Hepatocyte (in vitro differentiated cells): ENCODE results near the gene DNAH17. TPM values are rescaled to one million over a fixed set of nuclear protein-coding genes. Genes with fewer than 3 reads are reported as not detected.

ENCODE experiments used
- DNase-seq: peaks from one replicate; pipeline ENCODE4 v3.0.0-alpha.2; 2016; ENCODE audit warnings: low spot score
- H2AFZ ChIP-seq: fragments of 200-600 bp; sonication (generic); 2 replicates; pipeline ENCODE4 v1.6.0; 2016; ENCODE audit warnings: antibody characterized with exemption, mild to moderate bottlenecking
- H3K27ac ChIP-seq: fragments of 200-600 bp; sonication (generic); 2 replicates; pipeline ENCODE4 v1.5.1; 2016; ENCODE audit warnings: mild to moderate bottlenecking
- H3K27me3 ChIP-seq: fragments of 200-600 bp; sonication (generic); 2 replicates; pipeline ENCODE4 v1.6.1; 2016
- H3K36me3 ChIP-seq: fragments of 200-600 bp; sonication (generic); replicated peaks from 2 replicates; pipeline ENCODE4 v1.5.1; 2016; ENCODE audit warnings: low read depth; ENCODE audit not compliant: insufficient read depth
- H3K4me1 ChIP-seq: fragments of 200-600 bp; sonication (generic); 2 replicates; pipeline ENCODE4 v1.5.1; 2016; ENCODE audit warnings: mild to moderate bottlenecking, moderate library complexity; ENCODE audit not compliant: insufficient read depth
- H3K4me2 ChIP-seq: fragments of 200-600 bp; sonication (generic); 2 replicates; pipeline ENCODE4 v1.6.0; 2016
- H3K4me3 ChIP-seq: fragments of 200-600 bp; sonication (generic); 2 replicates; pipeline ENCODE4 v1.5.1; 2016; ENCODE audit warnings: mild to moderate bottlenecking
- H3K79me2 ChIP-seq: fragments of 200-600 bp; sonication (generic); 2 replicates; pipeline ENCODE4 v1.6.0; 2017; ENCODE audit warnings: mild to moderate bottlenecking
- H3K9me2 ChIP-seq: fragments of 200-600 bp; sonication (generic); replicated peaks from 2 replicates; pipeline ENCODE4 v1.6.0; 2017; ENCODE audit warnings: mild to moderate bottlenecking; ENCODE audit not compliant: insufficient read depth
- H3K9me3 ChIP-seq: fragments of 200-600 bp; sonication (generic); 2 replicates; pipeline ENCODE4 v1.5.1; 2016; ENCODE audit warnings: low read depth, mild to moderate bottlenecking
- H4K20me1 ChIP-seq: fragments of 200-600 bp; sonication (generic); 2 replicates; pipeline ENCODE4 v1.6.0; 2016; ENCODE audit warnings: mild to moderate bottlenecking; ENCODE audit not compliant: insufficient read depth, poor library complexity, severe bottlenecking
- CTCF ChIP-seq: fragments of 200-600 bp; sonication (generic); IDR thresholded peaks from 2 replicates; pipeline ENCODE4 v1.5.1; 2016; ENCODE audit warnings: antibody characterized with exemption, mild to moderate bottlenecking; ENCODE audit not compliant: poor library complexity
- EZH2 ChIP-seq: fragments of 200-600 bp; sonication (generic); IDR thresholded peaks from 2 replicates; pipeline ENCODE4 v1.6.1; 2016; ENCODE audit warnings: antibody characterized with exemption, mild to moderate bottlenecking, borderline replicate concordance
- EZH2phosphoT487 ChIP-seq: fragments of 200-600 bp; sonication (generic); IDR thresholded peaks from one replicate; pipeline ENCODE4 v1.6.1; 2018; ENCODE audit warnings: antibody characterized with exemption, mild to moderate bottlenecking, low read depth, moderate library complexity; ENCODE audit not compliant: unreplicated experiment, severe bottlenecking
- WGBS: methylation state at CpG from one replicate; pipeline ENCODE4 v1.1.6; 2016; ENCODE audit warnings: low lambda C conversion rate; ENCODE audit errors: missing lambda C conversion rate; 5-methylcytosine and 5-hydroxymethylcytosine counted together
- polyA plus RNA-seq: library from polyadenylated mRNA; unstranded; fragments of >200 nt; fragmentation: Nextera tagmentation; extraction: Ambion mirVana; gene quantifications from 2 replicates; pipeline ENCODE4 v1.2.1, GENCODE V29; 2016
- total RNA-seq: library from RNA; depleted of rRNA; stranded (reverse); fragments of >200 nt; gene quantifications from 2 replicates; pipeline ENCODE4 v1.2.3, GENCODE V29; 2014

The DNAH17 gene
- total and polyA plus RNA-seq, 2 experiments from 2014 or later: 0.20 to 1.5 TPM

- no peaks in the 10 kb centered on the region for H3K4me1 ChIP-seq
- no peaks in the 10 kb centered on the region for H4K20me1 ChIP-seq
- H3K79me2 ChIP-seq: no peaks in the 10 kb centered on the region
- no peak overlapping the region for H3K4me3 ChIP-seq
- no peaks in the 10 kb centered on the region for H3K9me2 ChIP-seq
- no peak for DNase-seq
- no peaks in the 10 kb centered on the region for H3K27me3 ChIP-seq
- no peak overlapping the region for H2AFZ ChIP-seq
- no peaks in the 10 kb centered on the region for H3K9me3 ChIP-seq
- H3K27ac ChIP-seq: no peak overlapping the region
- 74% methylated on average over 6 of the region's 6 CpGs for WGBS
- no peak overlapping the region for H3K4me2 ChIP-seq
- TF ChIP-seq CTCF (no peak), EZH2phosphoT487 (no peak), EZH2 (no peak)
- no peaks in the 10 kb centered on the region for H3K36me3 ChIP-seq
Measured at GRCh38 chr17:78602246-78602645, 25.1 kb upstream of the DNAH17 start.

- no peaks in the 10 kb centered on the region for H3K36me3 ChIP-seq
- no peaks in the 10 kb centered on the region for H3K4me1 ChIP-seq
- no peaks in the 10 kb centered on the region for H3K9me2 ChIP-seq
- H2AFZ ChIP-seq: no peak overlapping the region
- H3K79me2 ChIP-seq: no peaks in the 10 kb centered on the region
- no peak overlapping the region for H3K4me3 ChIP-seq
- DNase-seq: no peak
- no peak overlapping the region for H3K27ac ChIP-seq
- TF ChIP-seq CTCF: no peak
- TF ChIP-seq EZH2phosphoT487: no peak
- TF ChIP-seq EZH2: no peak
- no peaks in the 10 kb centered on the region for H4K20me1 ChIP-seq
- H3K4me2 ChIP-seq: no peak overlapping the region
- no peaks in the 10 kb centered on the region for H3K27me3 ChIP-seq
- H3K9me3 ChIP-seq: no peaks in the 10 kb centered on the region
- WGBS: 70% methylated on average over 9 of the region's 9 CpGs
Measured at GRCh38 chr17:78601577-78602190, 24.5 kb upstream of the DNAH17 start.

GRCh38 chr17:78600181-78600721 is 23.1 kb upstream of the DNAH17 start:
- WGBS: 92% methylated on average over 10 of the region's 10 CpGs
- no peaks in the 10 kb centered on the region for H3K9me3 ChIP-seq
- no peak overlapping the region for H3K27ac ChIP-seq
- no peaks in the 10 kb centered on the region for H3K9me2 ChIP-seq
- H3K79me2 ChIP-seq: no peaks in the 10 kb centered on the region
- no peaks in the 10 kb centered on the region for H4K20me1 ChIP-seq
- TF ChIP-seq EZH2phosphoT487 (no peak), CTCF (no peak), EZH2 (no peak)
- no peaks in the 10 kb centered on the region for H3K27me3 ChIP-seq
- no peak overlapping the region for H3K4me3 ChIP-seq
- DNase-seq: no peak
- no peaks in the 10 kb centered on the region for H3K36me3 ChIP-seq
- H3K4me1 ChIP-seq: no peaks in the 10 kb centered on the region
- H3K4me2 ChIP-seq: no peak overlapping the region
- H2AFZ ChIP-seq: no peak overlapping the region

- no peaks in the 10 kb centered on the region for H3K27me3 ChIP-seq
- no peaks in the 10 kb centered on the region for H4K20me1 ChIP-seq
- no peak overlapping the region for H3K4me2 ChIP-seq
- H3K9me3 ChIP-seq: no peaks in the 10 kb centered on the region
- DNase-seq: no peak
- H3K4me3 ChIP-seq: no peak overlapping the region
- TF ChIP-seq EZH2phosphoT487 (no peak), EZH2 (no peak), CTCF (no peak)
- H3K27ac ChIP-seq: no peak overlapping the region
- no peaks in the 10 kb centered on the region for H3K9me2 ChIP-seq
- H2AFZ ChIP-seq: no peak overlapping the region
- H3K79me2 ChIP-seq: no peaks in the 10 kb centered on the region
- 70% methylated on average over 5 of the region's 5 CpGs for WGBS
- H3K4me1 ChIP-seq: no peaks in the 10 kb centered on the region
- H3K36me3 ChIP-seq: no peaks in the 10 kb centered on the region
Measured at GRCh38 chr17:78599419-78599818, 22.2 kb upstream of the DNAH17 start.
